GM23248 (cell line): ENCODE measurements around the gene GRAMD1B.

Source experiments
- EZH2 ChIP-seq: fragments of 200-600 bp; sonication (generic); IDR thresholded peaks from 2 replicates; pipeline ENCODE4 v1.6.1; 2018; ENCODE audit warnings: antibody characterized with exemption, mild to moderate bottlenecking; ENCODE audit not compliant: insufficient read depth, poor library complexity, severe bottlenecking
- EZH2phosphoT487 ChIP-seq: fragments of 200-600 bp; sonication (generic); IDR thresholded peaks from 2 replicates; pipeline ENCODE4 v1.6.1; 2018; ENCODE audit warnings: antibody characterized with exemption, moderate library complexity, mild to moderate bottlenecking, low read depth; ENCODE audit not compliant: insufficient read depth

DNA sequence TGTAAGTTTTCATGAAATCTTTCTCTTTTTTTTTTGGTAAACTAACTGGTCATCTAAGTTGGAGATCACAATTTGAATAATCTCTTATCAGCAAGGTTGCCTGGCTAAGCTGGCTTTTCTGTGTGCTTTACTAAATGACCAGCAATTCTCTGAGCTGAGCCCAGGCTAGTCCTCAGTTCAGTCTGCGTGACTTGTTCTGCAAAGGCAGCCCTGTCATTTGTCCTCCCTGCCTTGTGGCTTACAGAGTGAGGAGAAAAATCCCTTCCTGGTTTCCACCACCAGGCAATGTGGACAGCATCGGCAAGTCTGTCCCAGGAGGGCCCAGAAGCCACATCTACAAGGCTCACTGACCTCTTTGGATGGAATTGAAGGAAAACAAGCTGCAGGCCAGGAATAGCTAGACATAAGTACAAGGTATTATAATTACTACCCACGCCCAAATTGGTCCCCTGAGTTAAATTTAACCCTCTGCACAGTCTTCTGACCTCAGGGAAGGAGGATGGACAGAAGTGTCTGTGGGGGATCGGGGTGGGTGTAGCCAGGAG is 115.7 kb downstream of the GRAMD1B start:
- TF ChIP-seq EZH2 (no peak), EZH2phosphoT487 (no peak)
